NCI-H187 (cell line): ENCODE data around the gene BTG3.

Source experiments
- DNase-seq, 2 experiments: peaks; one replicate each; lab custom pipeline; 2025; lab: John Stamatoyannopoulos, UW

BTG3 gene

DNA sequence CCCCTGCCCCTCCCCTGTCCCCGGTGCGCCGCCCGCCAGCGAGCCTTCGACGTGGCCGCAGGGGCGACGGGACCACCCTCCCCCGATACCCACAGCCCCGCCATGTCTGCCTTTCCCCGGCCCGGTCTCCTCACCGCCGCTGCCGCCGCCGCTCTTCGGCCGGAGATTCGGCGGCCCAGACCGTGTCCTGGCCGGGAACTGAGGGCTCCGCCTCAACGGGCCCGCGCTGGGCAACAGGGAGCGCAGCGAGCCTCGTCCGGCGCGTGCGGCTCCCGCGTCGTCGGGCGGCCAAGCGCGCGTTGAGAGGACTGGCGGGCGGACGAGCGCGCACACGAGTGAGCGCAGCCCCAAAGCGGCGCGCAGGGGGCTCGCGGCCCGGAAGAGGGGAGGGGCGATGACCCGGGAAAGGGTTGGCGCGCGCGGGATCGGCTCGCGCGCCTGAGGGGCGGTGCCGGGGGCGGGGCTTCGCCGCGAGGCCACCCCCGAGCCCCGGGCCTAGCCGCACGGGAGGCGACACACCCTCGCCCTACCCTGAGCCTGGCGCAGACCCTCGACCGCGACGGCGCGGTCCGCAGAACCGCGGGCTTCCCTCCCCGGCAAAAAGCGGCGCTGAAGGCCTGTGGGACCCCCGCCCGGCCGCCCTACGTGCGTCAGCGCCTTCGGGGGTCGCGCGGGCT is at the start of gene BTG3:
BTG3 (minus strand) TSS at position 337 of the 677 bp plus-strand sequence. CDS start 3,757 bp downstream, outside the sequence.
- peak; percentile 35 to 69 for DNase-seq

- DNase-seq: peak; percentile 30
Measured at GRCh38 chr21:17660862-17661261, 48.2 kb upstream of the BTG3 start.

DNA sequence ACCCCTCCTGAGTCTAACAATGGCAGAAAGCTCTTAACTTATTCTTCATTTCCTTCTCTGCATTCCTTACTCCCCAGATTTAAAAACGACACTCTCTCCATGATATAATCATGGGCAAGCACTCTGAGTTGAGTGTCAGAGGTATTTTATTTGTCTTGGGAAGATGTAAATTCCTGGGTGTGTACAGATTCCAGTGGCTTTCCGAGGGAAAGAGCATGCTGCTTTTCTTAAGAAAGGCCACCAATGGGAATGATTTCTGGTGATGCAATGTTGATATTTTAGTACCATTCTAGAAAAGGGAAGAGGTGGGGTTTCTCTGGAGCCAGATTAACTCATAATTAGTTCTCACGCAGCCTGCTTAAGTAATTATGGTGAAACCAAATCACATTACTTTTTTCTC is 47.8 kb upstream of the BTG3 start:
- DNase-seq: no peak

DNA sequence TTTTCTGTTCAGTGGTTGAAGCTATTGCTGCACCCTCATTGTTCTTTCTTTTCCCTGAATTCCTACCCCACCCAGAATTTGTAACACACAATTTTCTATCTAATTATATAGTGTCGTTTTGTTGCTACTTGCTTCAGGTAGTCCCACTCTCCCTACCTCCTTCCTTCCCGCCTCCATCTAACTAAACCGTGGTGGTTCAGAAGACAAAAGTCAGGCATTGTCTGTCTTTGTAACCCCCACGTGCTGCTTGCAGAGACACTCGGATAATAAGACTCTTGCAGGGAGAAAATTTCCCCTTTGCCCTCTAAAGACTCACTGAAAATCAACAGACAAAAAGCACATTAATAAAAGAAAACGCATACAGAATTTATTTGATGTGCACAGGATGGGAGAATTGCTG is 46.2 kb upstream of the BTG3 start:
- no peak for DNase-seq

GRCh38 chr21:17651526-17651925 is 38.8 kb upstream of the BTG3 start:
- DNase-seq: no peak

DNA sequence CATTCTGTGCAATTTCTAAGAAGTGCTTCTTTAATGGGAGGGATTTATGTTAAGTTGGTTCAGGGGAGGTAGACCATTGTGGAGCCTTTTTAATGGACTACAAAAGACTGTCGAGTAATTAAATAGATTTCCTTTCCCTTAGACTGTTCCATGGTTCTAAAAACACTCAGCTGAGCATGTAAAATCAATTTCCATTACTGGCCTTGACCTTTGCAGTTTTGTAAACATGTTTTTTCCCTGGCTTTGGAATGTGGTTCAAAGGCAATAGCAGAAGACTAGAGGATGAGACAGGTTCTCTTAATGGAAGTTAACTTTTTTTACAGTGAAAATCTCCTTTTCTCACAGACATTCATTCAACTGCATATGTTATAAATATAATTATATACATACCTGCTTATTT is 37.6 kb upstream of the BTG3 start:
- peak; percentile 62 to 86 for DNase-seq

GRCh38 chr21:17646790-17647189 is 34.1 kb upstream of the BTG3 start:
- DNase-seq: no peak

GRCh38 chr21:17644186-17644585 is 31.5 kb upstream of the BTG3 start:
- no peak for DNase-seq

DNA sequence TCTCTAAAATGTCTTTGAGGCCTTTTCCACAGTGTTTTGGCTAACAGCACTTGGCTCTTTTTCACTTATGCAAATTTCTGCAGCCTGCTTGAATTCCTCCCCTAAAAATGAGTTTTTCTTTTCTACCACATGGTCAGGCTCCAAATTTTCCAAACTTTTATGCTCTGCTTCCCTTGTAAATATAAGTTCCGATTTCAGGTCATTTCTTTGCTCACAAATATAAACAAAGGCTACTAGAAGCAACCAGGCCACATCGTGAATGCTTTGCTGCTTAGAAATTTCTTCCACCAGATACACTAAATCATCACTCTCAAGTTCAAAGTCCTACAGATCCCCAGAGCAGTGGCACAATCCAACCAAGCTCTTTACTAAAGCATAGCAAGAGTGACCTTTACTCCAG is 28.1 kb upstream of the BTG3 start:
- no peak for DNase-seq

DNA sequence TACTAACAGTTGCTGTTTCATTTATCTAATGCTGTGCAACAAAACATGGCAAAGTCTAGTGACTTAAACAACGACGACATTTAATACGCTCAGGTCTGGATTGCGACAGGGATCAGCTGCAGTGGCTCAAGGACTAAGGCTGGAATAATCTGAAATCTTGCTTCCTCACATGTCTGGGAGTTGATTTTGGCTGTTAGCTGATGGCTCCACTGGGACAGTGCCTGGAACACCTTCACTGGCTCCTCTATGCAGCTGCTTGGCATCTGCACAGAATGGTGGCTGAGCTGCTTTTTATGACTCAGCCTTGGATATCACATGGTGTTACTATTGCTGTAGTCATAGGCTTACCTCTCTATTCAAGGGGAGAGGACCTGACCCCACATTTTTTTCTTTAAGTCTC is 24.0 kb upstream of the BTG3 start:
- no peak for DNase-seq

GRCh38 chr21:17631195-17631594 is 18.5 kb upstream of the BTG3 start:
- DNase-seq: no peak

DNA sequence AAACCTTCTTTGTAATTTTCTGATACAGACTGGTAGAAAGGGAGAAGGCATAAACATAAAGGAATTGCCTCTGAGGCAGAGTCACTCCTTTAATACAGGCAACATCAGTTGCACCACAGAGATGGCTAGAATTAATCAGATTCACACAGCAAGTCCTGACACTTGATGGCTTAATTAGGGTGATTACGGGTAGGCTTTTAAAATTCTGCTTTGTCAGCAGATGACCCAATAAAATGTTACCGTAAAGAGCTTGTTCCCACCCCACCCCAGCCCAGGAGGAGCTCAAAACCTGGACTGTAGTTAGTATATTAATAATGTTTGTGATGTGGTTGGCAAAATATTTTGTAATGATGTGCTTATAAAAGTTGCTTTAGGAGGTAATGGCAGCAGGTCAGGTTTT is 9.3 kb upstream of the BTG3 start:
- no peak for DNase-seq

DNA sequence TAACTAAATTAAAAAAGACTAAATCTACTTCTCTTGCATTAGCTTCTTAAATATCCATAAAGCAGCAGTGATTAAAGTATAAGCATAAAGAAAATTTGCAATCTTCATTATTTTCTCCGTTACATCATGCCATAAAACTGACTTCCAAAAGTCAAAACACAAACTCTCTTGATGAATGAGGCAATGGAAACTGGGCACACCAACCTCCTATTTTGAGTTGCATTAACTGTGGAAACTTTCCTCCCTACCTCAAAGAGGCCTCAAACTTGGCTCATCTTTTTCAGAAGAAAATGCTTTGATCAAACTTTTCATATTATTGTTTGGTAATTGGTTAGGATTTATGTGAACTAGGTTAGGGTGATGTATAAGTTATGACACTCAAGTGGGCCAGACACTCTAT is 4.1 kb upstream of the BTG3 start:
- no peak for DNase-seq

GRCh38 chr21:17613242-17613676 is 558 bp upstream of the BTG3 start:
- no peak for DNase-seq

DNA sequence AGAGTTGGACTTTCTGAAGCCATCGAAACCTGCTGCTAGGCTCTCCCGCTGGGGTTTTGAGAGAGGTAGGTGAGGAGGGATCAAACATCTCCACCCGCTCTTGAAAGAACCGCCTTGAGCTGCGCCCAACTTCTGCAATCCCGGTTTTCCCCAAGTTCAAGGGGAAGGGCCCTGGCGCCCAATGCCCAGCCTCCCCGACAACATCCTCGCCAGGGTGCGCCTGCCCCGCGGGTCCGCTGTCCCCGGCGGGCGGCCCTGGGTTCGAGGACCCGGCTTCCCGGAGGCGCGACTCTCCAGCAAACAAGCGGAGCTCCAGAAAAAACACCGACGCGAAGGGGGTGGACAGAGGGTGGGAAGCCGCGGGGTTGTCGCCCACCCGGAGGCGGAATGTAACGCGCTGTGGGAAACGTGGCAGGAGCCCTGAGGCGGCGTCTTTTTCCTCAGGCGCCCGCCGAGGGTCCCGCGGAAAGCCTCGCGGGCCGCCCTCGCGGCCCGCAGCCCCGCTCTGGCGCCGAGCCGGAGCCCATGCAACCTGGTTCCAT is 607 bp downstream of the BTG3 start:
- DNase-seq: peak in 1 of 2 experiments; percentile 32

GRCh38 chr21:17611414-17612022 is 1.2 kb downstream of the BTG3 start:
- DNase-seq: peak; percentile 49 to 54

DNA sequence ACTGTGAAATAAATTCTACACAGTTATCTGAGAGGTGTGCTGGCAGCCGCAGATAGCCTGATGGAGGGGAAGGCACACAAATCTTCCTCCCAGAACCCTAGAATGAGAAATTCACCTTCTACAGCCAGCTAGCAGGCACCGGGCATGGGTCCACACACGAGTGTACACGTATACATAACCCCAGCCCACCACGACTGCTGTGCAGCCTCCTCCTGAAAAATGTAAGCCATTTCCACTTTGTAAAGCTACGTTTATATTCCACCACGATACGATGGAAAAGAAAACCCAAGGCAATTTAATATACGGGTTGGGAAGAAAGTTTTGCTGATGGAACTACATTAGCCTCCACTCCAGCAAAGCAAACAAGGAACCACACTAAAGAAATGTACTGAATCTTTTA is 1.8 kb downstream of the BTG3 start:
- no peak for DNase-seq

DNA sequence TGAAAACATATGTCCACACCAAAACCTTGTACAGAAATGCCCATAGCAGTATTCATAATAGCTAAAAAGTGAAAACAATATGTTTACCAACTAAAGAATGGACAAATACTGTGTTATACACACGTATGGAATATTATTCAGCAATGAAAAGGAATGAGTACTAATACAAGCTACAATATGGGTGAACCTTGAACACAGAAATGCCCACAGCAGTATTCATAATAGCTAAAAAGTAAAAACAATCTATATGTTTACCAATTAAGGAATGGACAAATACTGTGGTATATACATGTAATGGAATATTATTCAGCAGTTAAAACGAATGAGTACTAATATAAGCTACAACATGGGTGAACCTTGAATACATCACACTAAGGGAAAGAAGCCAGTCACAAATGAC is 3.0 kb downstream of the BTG3 start:
- DNase-seq: no peak

DNA sequence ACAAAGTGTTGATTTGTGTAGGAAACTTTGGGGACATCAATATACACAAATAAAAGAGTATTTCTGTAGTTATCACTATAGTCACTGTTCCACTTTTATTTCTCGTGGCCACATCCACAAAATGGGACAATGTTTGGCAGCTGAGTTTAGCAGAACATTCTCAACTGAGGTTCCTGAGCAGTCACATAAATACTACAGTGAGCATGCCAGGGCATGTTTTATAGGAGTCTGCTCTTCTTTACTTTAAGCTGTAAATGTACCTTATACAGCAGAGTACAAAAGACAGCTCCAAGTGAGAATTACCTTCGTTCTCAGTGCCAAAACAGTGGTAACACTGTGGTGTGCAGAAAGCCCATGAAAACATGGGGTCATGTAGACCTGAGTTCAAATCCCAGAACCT is 5.0 kb downstream of the BTG3 start:
- DNase-seq: no peak

DNA sequence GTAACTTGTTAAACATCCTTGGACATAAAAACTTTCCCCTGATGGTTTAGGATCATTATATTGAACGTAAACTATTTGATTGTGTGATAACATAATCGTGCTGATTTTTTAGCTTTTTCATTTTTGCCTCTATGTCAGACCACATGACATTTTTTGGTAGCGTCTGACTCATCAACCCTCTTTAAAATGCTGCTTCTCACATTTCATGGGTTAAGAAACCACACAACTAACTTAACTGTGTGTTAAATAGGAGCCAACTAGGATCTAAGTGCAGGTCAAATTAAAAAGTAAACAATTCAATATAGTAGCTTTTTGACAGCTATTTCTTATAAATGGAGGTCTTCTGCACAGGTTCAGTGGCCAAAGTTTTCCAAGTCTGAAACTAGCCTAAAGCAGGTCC is 9.8 kb downstream of the BTG3 start:
- DNase-seq: no peak

- DNase-seq: no peak
Measured at GRCh38 chr21:17598437-17598836, 14.3 kb downstream of the BTG3 start.

DNA sequence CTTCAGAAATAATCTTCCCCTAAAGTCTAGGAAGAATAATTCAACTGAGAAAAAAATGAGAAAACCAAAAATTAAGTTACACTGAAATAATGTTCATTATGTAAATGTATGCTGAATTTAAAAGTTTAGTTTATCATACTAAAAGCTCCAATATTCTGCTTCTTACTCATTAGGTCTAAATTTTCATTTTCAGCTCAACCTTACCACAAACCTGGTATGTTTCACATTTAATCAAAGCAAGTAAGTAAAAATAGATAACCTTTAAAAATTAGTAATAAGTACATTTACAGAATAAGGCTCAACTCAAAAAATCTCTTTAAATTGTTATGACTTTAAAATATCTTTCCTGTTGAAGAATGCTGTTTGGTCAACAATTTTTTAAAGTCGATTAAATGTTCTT is 15.0 kb downstream of the BTG3 start:
- DNase-seq: no peak

DNA sequence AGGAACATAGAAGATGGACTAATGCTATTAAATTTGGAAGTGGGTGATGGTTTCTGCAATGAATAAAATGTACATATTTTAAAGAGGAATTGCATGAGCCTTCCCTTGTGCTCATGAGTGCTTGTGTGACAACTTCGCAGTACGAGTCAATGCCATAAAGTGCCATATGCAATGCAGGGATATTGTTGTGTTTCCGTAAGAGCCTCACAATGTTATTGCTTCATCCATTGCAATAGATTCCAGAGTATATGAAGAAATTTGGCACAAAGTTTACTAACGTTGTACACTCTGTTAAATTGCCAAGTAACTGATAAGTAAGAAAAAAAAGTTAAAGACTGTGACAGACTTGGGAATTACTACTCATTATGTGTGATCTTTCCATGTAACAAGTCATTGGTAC is 22.3 kb downstream of the BTG3 start:
- DNase-seq: no peak
